SK-N-SH (cell line): ENCODE data around the gene NOXRED1. TPM values are rescaled to one million over a fixed set of nuclear protein-coding genes. Genes with fewer than 3 reads are reported as not detected.

ENCODE experiments used
- CTCF ChIA-PET: fragments of 300-600, 350-600 bp; formaldehyde crosslinking; extraction: SDS; loops from one replicate; lab custom pipeline; 2021; lab: Yijun Ruan, JAX
- POLR2A ChIA-PET: fragments of 350-600 bp; sonication (Branson Sonifier 250); formaldehyde crosslinking; extraction: SDS; loops from one replicate; lab custom pipeline; 2020; ENCODE audit warnings: antibody characterized with exemption, inconsistent platforms; lab: Yijun Ruan, JAX
- DNase-seq: peaks from one replicate; pipeline ENCODE4 v3.0.0; 2012
- H2AFZ ChIP-seq: fragments of 200-600 bp; sonication (generic); 2 replicates; pipeline ENCODE4 v1.8.1; 2016; ENCODE audit warnings: antibody characterized with exemption, mild to moderate bottlenecking, low read depth
- H3F3A ChIP-seq: fragments of 200-600 bp; sonication (generic); replicated peaks from 2 replicates; pipeline ENCODE3; 2016; ENCODE audit warnings: antibody characterized with exemption, mild to moderate bottlenecking; ENCODE audit not compliant: insufficient read depth
- H3K27ac ChIP-seq, 2 experiments: fragments of 200-500 bp in 1 of 2; fragments of 200-600 bp in 1 of 2; sonication (Bioruptor generic) in 1 of 2; sonication (generic), shearing (Covaris generic) in 1 of 2; 2 replicates each; pipeline versions ENCODE4 v1.5.1 to v1.6.1; 2014 to 2016; ENCODE audit warnings: low read depth in 2 of 2, inconsistent platforms in 1 of 2, low read length in 1 of 2, mild to moderate bottlenecking in 1 of 2, mixed read lengths in 1 of 2
- H3K27me3 ChIP-seq: fragments of 200-600 bp; sonication (generic), shearing (Covaris generic); 2 replicates; pipeline ENCODE4 v1.6.1; 2016; ENCODE audit warnings: mixed run types; ENCODE audit not compliant: insufficient read depth
- H3K36me3 ChIP-seq, 2 experiments: fragments of 200-500 bp in 1 of 2; fragments of 200-600 bp in 1 of 2; sonication (Bioruptor generic) in 1 of 2; sonication (generic) in 1 of 2; replicated peaks in 1 of 2; 2 replicates each; pipeline versions ENCODE3 to v1.5.1; 2014 to 2016; ENCODE audit warnings: low read length in 1 of 2, mild to moderate bottlenecking in 1 of 2; ENCODE audit not compliant: insufficient read depth in 2 of 2, control insufficient read depth in 1 of 2
- H3K4me1 ChIP-seq, 2 experiments: fragments of 200-500 bp in 1 of 2; fragments of 200-600 bp in 1 of 2; sonication (Bioruptor generic) in 1 of 2; sonication (generic), shearing (Covaris generic) in 1 of 2; 2 replicates each; pipeline versions ENCODE4 v1.5.1 to v1.6.1; 2014 to 2016; ENCODE audit warnings: low read depth in 1 of 2, low read length in 1 of 2, mixed run types in 1 of 2; ENCODE audit not compliant: insufficient read depth in 2 of 2, control insufficient read depth in 1 of 2
- H3K4me2 ChIP-seq: fragments of 200-600 bp; sonication (generic), shearing (Covaris generic); 2 replicates; pipeline ENCODE4 v1.6.1; 2017; ENCODE audit warnings: mixed run types
- H3K4me3 ChIP-seq, 2 experiments: fragments of 200-500 bp in 1 of 2; fragments of 200-600 bp in 1 of 2; sonication (Bioruptor generic) in 1 of 2; sonication (generic), shearing (Covaris generic) in 1 of 2; 2 replicates each; pipeline versions ENCODE4 v1.5.1 to v1.8.1; 2014 to 2016; ENCODE audit warnings: low read depth in 2 of 2, inconsistent platforms in 1 of 2, low read length in 1 of 2, mild to moderate bottlenecking in 1 of 2, mixed read lengths in 1 of 2, moderate library complexity in 1 of 2
- H3K79me2 ChIP-seq: fragments of 200-600 bp; sonication (generic); 2 replicates; pipeline ENCODE4 v1.8.1; 2017; ENCODE audit warnings: mild to moderate bottlenecking; ENCODE audit not compliant: insufficient read depth
- H3K9ac ChIP-seq: fragments of 200-600 bp; sonication (generic); 2 replicates; pipeline ENCODE4 v1.6.1; 2017; ENCODE audit warnings: mixed run types
- H3K9me2 ChIP-seq: fragments of 200-600 bp; sonication (generic); 2 replicates; pipeline ENCODE4 v1.6.1; 2017; ENCODE audit warnings: mixed run types
- H3K9me3 ChIP-seq: fragments of 200-600 bp; sonication (generic); 2 replicates; pipeline ENCODE4 v1.6.1; 2017; ENCODE audit warnings: mixed run types, mild to moderate bottlenecking, moderate library complexity
- H4K20me1 ChIP-seq: fragments of 200-600 bp; sonication (generic); 2 replicates; pipeline ENCODE4 v1.6.1; 2017; ENCODE audit warnings: mild to moderate bottlenecking, mixed run types; ENCODE audit not compliant: insufficient read depth
- CHD2 ChIP-seq: fragments of 150-350 bp; IDR thresholded peaks from 2 replicates; pipeline ENCODE4 v1.6.1; 2018; ENCODE audit warnings: low read length; ENCODE audit not compliant: partially characterized antibody
- ELF1 ChIP-seq: IDR thresholded peaks from 2 replicates; pipeline ENCODE4 v1.4.0; 2012
- EP300 ChIP-seq, 2 experiments: IDR thresholded peaks; 2 replicates each; pipeline versions ENCODE4 v1.4.0 to v1.6.1; 2012; ENCODE audit warnings: borderline replicate concordance in 1 of 2, low read depth in 1 of 2, low read length in 1 of 2
- FOXM1 ChIP-seq: IDR thresholded peaks from 2 replicates; pipeline ENCODE4 v1.4.0; 2012; ENCODE audit warnings: low read depth, mild to moderate bottlenecking
- GABPA ChIP-seq: IDR thresholded peaks from 2 replicates; pipeline ENCODE4 v1.4.0; 2012; ENCODE audit warnings: low read depth, mild to moderate bottlenecking
- GATA2 ChIP-seq: sonication (generic); formaldehyde crosslinking; IDR thresholded peaks from 2 replicates; pipeline ENCODE4 v1.5.0; 2020; ENCODE audit warnings: mild to moderate bottlenecking, missing genetic modification reagents
- JUND ChIP-seq: IDR thresholded peaks from 2 replicates; pipeline ENCODE4 v1.4.0; 2012
- MEF2A ChIP-seq: IDR thresholded peaks from 2 replicates; pipeline ENCODE4 v1.4.0; 2012; ENCODE audit warnings: low read depth, borderline replicate concordance
- MXI1 ChIP-seq: IDR thresholded peaks from 2 replicates; pipeline ENCODE4 v1.6.1; 2012; ENCODE audit warnings: mild to moderate bottlenecking, low read depth, low read length, improper control_type of control experiment
- NFIC ChIP-seq: IDR thresholded peaks from 2 replicates; pipeline ENCODE4 v1.4.0; 2012; ENCODE audit warnings: borderline replicate concordance
- NRF1 ChIP-seq: IDR thresholded peaks from 2 replicates; pipeline ENCODE4 v1.6.1; 2012; ENCODE audit warnings: low read depth, mild to moderate bottlenecking, low read length
- POLR2AphosphoS5 ChIP-seq: IDR thresholded peaks from 2 replicates; pipeline ENCODE4 v1.6.1; 2012; ENCODE audit warnings: low read depth, low read length
- RAD21 ChIP-seq: IDR thresholded peaks from 2 replicates; pipeline ENCODE4 v1.6.1; 2012; ENCODE audit warnings: mild to moderate bottlenecking, low read length
- RFX5 ChIP-seq: IDR thresholded peaks from 2 replicates; pipeline ENCODE4 v1.6.1; 2012; ENCODE audit warnings: mild to moderate bottlenecking, improper control_type of control experiment, low read length
- RXRA ChIP-seq: IDR thresholded peaks from 2 replicates; pipeline ENCODE4 v1.4.0; 2012; ENCODE audit warnings: low read depth, mild to moderate bottlenecking, borderline replicate concordance
- SIN3A ChIP-seq: IDR thresholded peaks from 2 replicates; pipeline ENCODE4 v1.6.1; 2012; ENCODE audit warnings: low read depth, mild to moderate bottlenecking, low read length, moderate library complexity, borderline replicate concordance
- SMC3 ChIP-seq: IDR thresholded peaks from 2 replicates; pipeline ENCODE4 v1.6.1; 2012; ENCODE audit warnings: low read depth, low read length, improper control_type of control experiment
- TCF12 ChIP-seq: IDR thresholded peaks from 2 replicates; pipeline ENCODE4 v1.4.0; 2012
- YY1 ChIP-seq: IDR thresholded peaks from 2 replicates; pipeline ENCODE4 v1.4.0; 2012; ENCODE audit warnings: low read depth, mild to moderate bottlenecking
- WGBS: methylation state at CpG from one replicate; pipeline ENCODE4 v1.1.6; 2017; ENCODE audit warnings: low lambda C conversion rate; 5-methylcytosine and 5-hydroxymethylcytosine counted together
- polyA plus RNA-seq, 3 experiments: library from polyadenylated mRNA; depleted of rRNA; stranded (reverse); fragments of >200 nt; gene quantifications; 2 replicates each; pipeline ENCODE4 v1.2.3, GENCODE V29; 2012
- TF ChIP-seq, protein P1 (sequence below): IDR thresholded peaks from 2 replicates; pipeline ENCODE4; 2012
- TF ChIP-seq, protein P2 (sequence below): fragments of 150-350 bp; IDR thresholded peaks from 2 replicates; pipeline ENCODE4 v1.6.1; 2016; ENCODE audit warnings: mild to moderate bottlenecking, low read depth, low read length
- TF ChIP-seq, protein P3 (sequence below): IDR thresholded peaks from 2 replicates; pipeline ENCODE4 v1.4.0; 2012; ENCODE audit warnings: low read depth, borderline replicate concordance
- TF ChIP-seq, protein P4 (sequence below): fragments of 200-600 bp; sonication (generic); IDR thresholded peaks from 2 replicates; pipeline ENCODE4 v1.6.1; 2017; ENCODE audit warnings: antibody characterized with exemption, mild to moderate bottlenecking, moderate library complexity

NOXRED1 gene
- polyA plus RNA-seq, 1 of the 3 experiments (the other 2 are of a cell fraction), result 0.21 TPM

DNA sequence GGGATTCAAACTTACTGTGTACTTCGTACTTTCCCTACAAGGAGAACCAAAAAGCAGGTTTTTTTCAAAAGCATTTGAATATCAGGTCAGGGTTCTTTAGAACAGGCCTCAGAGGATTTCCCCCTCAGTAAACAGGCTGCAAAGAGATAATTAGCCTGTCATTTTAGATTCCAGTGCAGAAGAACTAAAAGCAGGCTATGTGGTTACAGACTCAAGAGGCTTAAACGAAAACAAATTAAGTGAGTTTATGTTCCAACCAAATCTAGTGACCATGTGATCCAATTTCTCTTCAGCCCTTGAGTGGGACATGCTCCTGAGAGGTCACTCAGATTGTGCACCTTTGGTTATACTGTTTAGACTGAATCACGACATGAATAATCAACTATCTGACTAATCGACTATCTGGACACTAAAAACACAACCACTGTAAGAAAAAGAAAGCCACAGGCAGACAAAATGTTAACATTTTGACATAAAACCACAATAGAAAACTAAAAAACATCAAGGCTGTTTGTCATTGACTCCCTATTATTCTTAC is 51.0 kb downstream of the NOXRED1 start:
- POLR2A ChIA-PET, result no interaction called here
- Histone ChIP-seq H3K79me2 (peaks cover 43% of the 10 kb centered on the region; the same call in 1 of the 2 replicates), H3K9me2 (no peaks in the 10 kb centered on the region), H3K4me1 (peaks cover 4 to 5% of the 10 kb centered on the region in 2 experiments; a peak in 3 of 4 replicates), H3K36me3 (no peaks in the 10 kb centered on the region), H3K27ac (no peak overlapping the region), H3K4me2 (no peak overlapping the region), H3F3A (no peaks in the 10 kb centered on the region), H3K27me3 (no peaks in the 10 kb centered on the region), H3K9ac (no peak overlapping the region), H2AFZ (no peak overlapping the region), H3K9me3 (no peaks in the 10 kb centered on the region), H4K20me1 (no peaks in the 10 kb centered on the region), H3K4me3 (no peak overlapping the region)
- TF ChIP-seq POLR2AphosphoS5 (no peak), RFX5 (no peak), RXRA (no peak), MEF2A (no peak), SMC3 (no peak), TCF12 (no peak), CHD2 (no peak), MXI1 (no peak), EP300 (IDR thresholded peaks at IDR 0.05; ENCODE audit: borderline replicate concordance in 1 of 2, low read depth in 1 of 2, low read length in 1 of 2) (no peak), GABPA (no peak), FOXM1 (no peak), RAD21 (no peak), ELF1 (no peak), YY1 (no peak)
- TF ChIP-seq, protein P1, sequence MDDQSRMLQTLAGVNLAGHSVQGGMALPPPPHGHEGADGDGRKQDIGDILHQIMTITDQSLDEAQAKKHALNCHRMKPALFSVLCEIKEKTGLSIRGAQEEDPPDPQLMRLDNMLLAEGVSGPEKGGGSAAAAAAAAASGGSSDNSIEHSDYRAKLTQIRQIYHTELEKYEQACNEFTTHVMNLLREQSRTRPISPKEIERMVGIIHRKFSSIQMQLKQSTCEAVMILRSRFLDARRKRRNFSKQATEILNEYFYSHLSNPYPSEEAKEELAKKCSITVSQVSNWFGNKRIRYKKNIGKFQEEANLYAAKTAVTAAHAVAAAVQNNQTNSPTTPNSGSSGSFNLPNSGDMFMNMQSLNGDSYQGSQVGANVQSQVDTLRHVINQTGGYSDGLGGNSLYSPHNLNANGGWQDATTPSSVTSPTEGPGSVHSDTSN, result no peak
- TF ChIP-seq, protein P2, sequence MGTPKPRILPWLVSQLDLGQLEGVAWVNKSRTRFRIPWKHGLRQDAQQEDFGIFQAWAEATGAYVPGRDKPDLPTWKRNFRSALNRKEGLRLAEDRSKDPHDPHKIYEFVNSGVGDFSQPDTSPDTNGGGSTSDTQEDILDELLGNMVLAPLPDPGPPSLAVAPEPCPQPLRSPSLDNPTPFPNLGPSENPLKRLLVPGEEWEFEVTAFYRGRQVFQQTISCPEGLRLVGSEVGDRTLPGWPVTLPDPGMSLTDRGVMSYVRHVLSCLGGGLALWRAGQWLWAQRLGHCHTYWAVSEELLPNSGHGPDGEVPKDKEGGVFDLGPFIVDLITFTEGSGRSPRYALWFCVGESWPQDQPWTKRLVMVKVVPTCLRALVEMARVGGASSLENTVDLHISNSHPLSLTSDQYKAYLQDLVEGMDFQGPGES, result no peak
- CTCF ChIA-PET, result no interaction called here
- no peak for DNase-seq
- 87% methylated on average over 4 of the region's 4 CpGs for WGBS

DNA sequence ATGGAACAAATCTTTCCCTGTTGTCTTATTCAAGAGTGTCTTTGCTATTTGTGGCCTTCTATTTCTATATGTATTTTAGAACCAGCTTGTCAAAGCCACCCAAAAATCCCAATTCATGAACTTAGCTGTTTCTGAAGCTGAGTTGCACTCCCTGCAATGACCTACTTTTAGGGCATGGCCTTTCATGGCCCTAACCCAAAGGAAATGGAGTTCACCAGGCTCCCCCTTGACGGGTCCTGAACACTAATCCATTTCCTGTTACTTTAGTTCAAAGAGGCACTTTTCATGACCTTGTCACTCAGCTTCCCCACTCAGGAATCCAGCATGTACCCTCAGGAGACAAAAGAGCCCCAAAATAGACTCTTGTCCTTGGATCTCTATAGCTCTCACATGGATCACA is 54.0 kb downstream of the NOXRED1 start:
- POLR2A ChIA-PET, result no interaction called here
- Histone ChIP-seq H3K79me2 (peaks cover 21% of the 10 kb centered on the region; the same call in 1 of the 2 replicates), H3K27ac (no peak overlapping the region), H3K9me3 (no peaks in the 10 kb centered on the region), H3K4me3 (no peak overlapping the region), H3K27me3 (no peaks in the 10 kb centered on the region), H2AFZ (no peak overlapping the region), H4K20me1 (no peaks in the 10 kb centered on the region), H3K4me2 (no peak overlapping the region), H3F3A (no peaks in the 10 kb centered on the region), H3K9me2 (no peaks in the 10 kb centered on the region), H3K9ac (no peak overlapping the region), H3K36me3 (no peaks in the 10 kb centered on the region), H3K4me1 (peaks cover 2 to 4% of the 10 kb centered on the region in 2 experiments; a peak in 2 of 4 replicates)
- 87% methylated on average over 1 of the region's 1 CpG for WGBS
- DNase-seq, result no peak
- CTCF ChIA-PET, result interaction anchor here (0.7 kb wide), 1 partner anchor 1392 kb away, joined by 3 read pairs; no protein-coding TSS in a partner anchor
- TF ChIP-seq CHD2 (no peak), RAD21 (no peak), SIN3A (no peak), GATA2 (CRISPR knock-in tag) (no peak), JUND (no peak), NFIC (no peak), NRF1 (no peak), FOXM1 (no peak), MXI1 (no peak)
- TF ChIP-seq, protein P3, sequence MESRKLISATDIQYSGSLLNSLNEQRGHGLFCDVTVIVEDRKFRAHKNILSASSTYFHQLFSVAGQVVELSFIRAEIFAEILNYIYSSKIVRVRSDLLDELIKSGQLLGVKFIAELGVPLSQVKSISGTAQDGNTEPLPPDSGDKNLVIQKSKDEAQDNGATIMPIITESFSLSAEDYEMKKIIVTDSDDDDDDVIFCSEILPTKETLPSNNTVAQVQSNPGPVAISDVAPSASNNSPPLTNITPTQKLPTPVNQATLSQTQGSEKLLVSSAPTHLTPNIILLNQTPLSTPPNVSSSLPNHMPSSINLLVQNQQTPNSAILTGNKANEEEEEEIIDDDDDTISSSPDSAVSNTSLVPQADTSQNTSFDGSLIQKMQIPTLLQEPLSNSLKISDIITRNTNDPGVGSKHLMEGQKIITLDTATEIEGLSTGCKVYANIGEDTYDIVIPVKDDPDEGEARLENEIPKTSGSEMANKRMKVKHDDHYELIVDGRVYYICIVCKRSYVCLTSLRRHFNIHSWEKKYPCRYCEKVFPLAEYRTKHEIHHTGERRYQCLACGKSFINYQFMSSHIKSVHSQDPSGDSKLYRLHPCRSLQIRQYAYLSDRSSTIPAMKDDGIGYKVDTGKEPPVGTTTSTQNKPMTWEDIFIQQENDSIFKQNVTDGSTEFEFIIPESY, result no peak
- TF ChIP-seq, protein P2, result no peak
- TF ChIP-seq, protein P4, sequence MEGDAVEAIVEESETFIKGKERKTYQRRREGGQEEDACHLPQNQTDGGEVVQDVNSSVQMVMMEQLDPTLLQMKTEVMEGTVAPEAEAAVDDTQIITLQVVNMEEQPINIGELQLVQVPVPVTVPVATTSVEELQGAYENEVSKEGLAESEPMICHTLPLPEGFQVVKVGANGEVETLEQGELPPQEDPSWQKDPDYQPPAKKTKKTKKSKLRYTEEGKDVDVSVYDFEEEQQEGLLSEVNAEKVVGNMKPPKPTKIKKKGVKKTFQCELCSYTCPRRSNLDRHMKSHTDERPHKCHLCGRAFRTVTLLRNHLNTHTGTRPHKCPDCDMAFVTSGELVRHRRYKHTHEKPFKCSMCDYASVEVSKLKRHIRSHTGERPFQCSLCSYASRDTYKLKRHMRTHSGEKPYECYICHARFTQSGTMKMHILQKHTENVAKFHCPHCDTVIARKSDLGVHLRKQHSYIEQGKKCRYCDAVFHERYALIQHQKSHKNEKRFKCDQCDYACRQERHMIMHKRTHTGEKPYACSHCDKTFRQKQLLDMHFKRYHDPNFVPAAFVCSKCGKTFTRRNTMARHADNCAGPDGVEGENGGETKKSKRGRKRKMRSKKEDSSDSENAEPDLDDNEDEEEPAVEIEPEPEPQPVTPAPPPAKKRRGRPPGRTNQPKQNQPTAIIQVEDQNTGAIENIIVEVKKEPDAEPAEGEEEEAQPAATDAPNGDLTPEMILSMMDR, result no peak
